ENCODE results near the gene GPC5. TPM values are rescaled to one million over a fixed set of nuclear protein-coding genes. Genes with fewer than 3 reads are reported as not detected.
"Not testable (repeated sequence)": the region's sequence is repeated elsewhere in the genome, so short reads cannot be mapped to it uniquely, and the experiment has no call there.

GPC5 gene
- total RNA-seq, 3 donors from 2014 or later = 0.13 to 0.16 TPM; not detected in 1

GRCh38 chr13:92864584-92865284, 1466.3 kb downstream of the GPC5 start:
- H3K4me1 Mint-ChIP-seq (ENCODE audit: low read depth) = no peaks in the 10 kb centered on the region
- H3K4me3 Mint-ChIP-seq = no peak overlapping the region
- DNase-seq (no peak), ATAC-seq (no peak)
- no peaks in the 10 kb centered on the region for H3K9me3 Mint-ChIP-seq
- no peaks in the 10 kb centered on the region for H3K27me3 Mint-ChIP-seq (ENCODE audit: low read depth)
- H3K36me3 Mint-ChIP-seq (ENCODE audit: insufficient read depth) = no peaks in the 10 kb centered on the region

GRCh38 chr13:92873029-92873428, 1474.6 kb downstream of the GPC5 start:
- DNase-seq = no peak

GRCh38 chr13:92886535-92887077, 1488.2 kb downstream of the GPC5 start:
- no peak overlapping the region for H3K4me3 Mint-ChIP-seq
- ATAC-seq = no peak
- no peaks in the 10 kb centered on the region for H3K4me1 Mint-ChIP-seq (ENCODE audit: low read depth)
- H3K27me3 Mint-ChIP-seq (ENCODE audit: low read depth) = no peaks in the 10 kb centered on the region
- no peaks in the 10 kb centered on the region for H3K36me3 Mint-ChIP-seq (ENCODE audit: insufficient read depth)
- no peak for DNase-seq
- no peaks in the 10 kb centered on the region for H3K9me3 Mint-ChIP-seq

More at GRCh38 chr13:92873029-92873428, 1474.6 kb downstream of the GPC5 start:
- H3K4me1 Mint-ChIP-seq (ENCODE audit: low read depth) = no peaks in the 10 kb centered on the region
- no peaks in the 10 kb centered on the region for H3K9me3 Mint-ChIP-seq
- no peak for ATAC-seq
- H3K27me3 Mint-ChIP-seq (ENCODE audit: low read depth) = no peaks in the 10 kb centered on the region
- no peaks in the 10 kb centered on the region for H3K36me3 Mint-ChIP-seq (ENCODE audit: insufficient read depth)
- no peak overlapping the region for H3K4me3 Mint-ChIP-seq

GRCh38 chr13:92894447-92894846, 1496.0 kb downstream of the GPC5 start:
- H3K27me3 Mint-ChIP-seq (ENCODE audit: low read depth) = no peaks in the 10 kb centered on the region
- H3K4me1 Mint-ChIP-seq (ENCODE audit: low read depth) = no peaks in the 10 kb centered on the region
- H3K4me3 Mint-ChIP-seq = no peak overlapping the region
- H3K9me3 Mint-ChIP-seq = no peaks in the 10 kb centered on the region
- no peak for ATAC-seq
- H3K36me3 Mint-ChIP-seq (ENCODE audit: insufficient read depth) = no peaks in the 10 kb centered on the region
- no peak for DNase-seq

GRCh38 chr13:92896842-92897241, 1498.4 kb downstream of the GPC5 start:
- DNase-seq (no peak), ATAC-seq (no peak)
- Mint-ChIP-seq H3K27me3 (ENCODE audit: low read depth) (no peaks in the 10 kb centered on the region), H3K36me3 (ENCODE audit: insufficient read depth) (no peaks in the 10 kb centered on the region), H3K9me3 (no peaks in the 10 kb centered on the region), H3K4me3 (no peak overlapping the region), H3K4me1 (ENCODE audit: low read depth) (no peaks in the 10 kb centered on the region)

- H3K9me3 Mint-ChIP-seq; H3K4me1 Mint-ChIP-seq (ENCODE audit: low read depth); ATAC-seq; H3K36me3 Mint-ChIP-seq (ENCODE audit: insufficient read depth); H3K27me3 Mint-ChIP-seq (ENCODE audit: low read depth); DNase-seq; H3K4me3 Mint-ChIP-seq: not testable (repeated sequence)
Observed at GRCh38 chr13:92898946-92899345, 1500.5 kb downstream of the GPC5 start.

- no peaks in the 10 kb centered on the region for H3K9me3 Mint-ChIP-seq
- no peaks in the 10 kb centered on the region for H3K4me1 Mint-ChIP-seq (ENCODE audit: low read depth)
- no peak overlapping the region for H3K4me3 Mint-ChIP-seq
- H3K36me3 Mint-ChIP-seq (ENCODE audit: insufficient read depth) = no peaks in the 10 kb centered on the region
- ATAC-seq (no peak), DNase-seq (no peak)
- H3K27me3 Mint-ChIP-seq (ENCODE audit: low read depth) = no peaks in the 10 kb centered on the region
Observed at GRCh38 chr13:92900446-92900845, 1502.0 kb downstream of the GPC5 start.

- H3K4me3 Mint-ChIP-seq = no peak overlapping the region
- H3K27me3 Mint-ChIP-seq (ENCODE audit: low read depth) = no peaks in the 10 kb centered on the region
- peaks cover 5% of the 10 kb centered on the region for H3K9me3 Mint-ChIP-seq
- DNase-seq (no peak), ATAC-seq (no peak)
- no peaks in the 10 kb centered on the region for H3K4me1 Mint-ChIP-seq (ENCODE audit: low read depth)
- no peaks in the 10 kb centered on the region for H3K36me3 Mint-ChIP-seq (ENCODE audit: insufficient read depth)
Observed at GRCh38 chr13:92901739-92902138, 1503.3 kb downstream of the GPC5 start.

- Mint-ChIP-seq H3K36me3 (ENCODE audit: insufficient read depth) (no peaks in the 10 kb centered on the region), H3K27me3 (ENCODE audit: low read depth) (no peaks in the 10 kb centered on the region), H3K9me3 (peaks cover 2% of the 10 kb centered on the region), H3K4me1 (ENCODE audit: low read depth) (no peaks in the 10 kb centered on the region), H3K4me3 (no peak overlapping the region)
- DNase-seq (no peak), ATAC-seq (no peak)
Observed at GRCh38 chr13:92912629-92913028, 1514.2 kb downstream of the GPC5 start.

- H3K4me1 Mint-ChIP-seq (ENCODE audit: low read depth) = no peaks in the 10 kb centered on the region
- H3K27me3 Mint-ChIP-seq (ENCODE audit: low read depth) = no peaks in the 10 kb centered on the region
- peaks cover 4% of the 10 kb centered on the region for H3K9me3 Mint-ChIP-seq
- DNase-seq (no peak), ATAC-seq (no peak)
- H3K36me3 Mint-ChIP-seq (ENCODE audit: insufficient read depth) = no peaks in the 10 kb centered on the region
- H3K4me3 Mint-ChIP-seq = no peak overlapping the region
Observed at GRCh38 chr13:92913840-92914239, 1515.4 kb downstream of the GPC5 start.

Other genes starting within 250 kb of the GPC5 start
- 10 to 100 TPM; 33.9 to 35.6 (median 34.6) TPM for gene MIR17HG, start 50.9 kb upstream of the GPC5 start, total RNA-seq

Measured in activated T-cell treated with anti-CD3 and anti-CD28 coated beads, Interleukin-2, amount 50 U/mL, for 4 hours (primary cell).